Liver (tissue), 9 donors: ENCODE data around the gene EML1. TPM values are rescaled to one million over a fixed set of nuclear protein-coding genes. Genes with fewer than 3 reads are reported as not detected.

Experiments used
- DNase-seq: peaks from one replicate; pipeline ENCODE4 v3.0.0-alpha.2; 2017; ENCODE audit warnings: low spot score
- H3K27ac ChIP-seq, 2 donors: one replicate each; pipeline ENCODE4 v1.7.0; 2013; ENCODE audit warnings: inconsistent platforms in 2 of 2, low read length in 2 of 2, control low read depth in 1 of 2, low read depth in 1 of 2, mild to moderate bottlenecking in 1 of 2
- H3K27me3 ChIP-seq, 4 donors: one replicate each; pipeline versions ENCODE4 v1.6.1 to v1.7.0; 2013; ENCODE audit warnings: low read length in 3 of 4, inconsistent platforms in 1 of 4, mild to moderate bottlenecking in 1 of 4, moderate library complexity in 1 of 4; ENCODE audit not compliant: control insufficient read depth in 4 of 4, insufficient read depth in 4 of 4
- H3K36me3 ChIP-seq, 4 donors: one replicate each; pipeline versions ENCODE4 v1.6.1 to v1.7.0; 2013; ENCODE audit warnings: low read length in 3 of 4, mild to moderate bottlenecking in 3 of 4, low read depth in 1 of 4, moderate library complexity in 1 of 4; ENCODE audit not compliant: control insufficient read depth in 4 of 4, insufficient read depth in 3 of 4
- H3K4me1 ChIP-seq, 4 donors: one replicate each; pipeline versions ENCODE4 v1.6.1 to v1.7.0; 2013; ENCODE audit warnings: low read length in 3 of 4, mild to moderate bottlenecking in 3 of 4, moderate library complexity in 1 of 4; ENCODE audit not compliant: control insufficient read depth in 4 of 4, insufficient read depth in 4 of 4
- H3K4me3 ChIP-seq, 3 donors: one replicate each; pipeline versions ENCODE4 v1.6.1 to v1.7.0; 2013; ENCODE audit warnings: low read length in 3 of 3, control low read depth in 1 of 3, low read depth in 1 of 3, mild to moderate bottlenecking in 1 of 3
- H3K9ac ChIP-seq, 2 donors: one replicate each; pipeline ENCODE4 v1.7.0; 2013; ENCODE audit warnings: low read length in 2 of 2, mild to moderate bottlenecking in 2 of 2, moderate library complexity in 2 of 2, control low read depth in 1 of 2, low read depth in 1 of 2
- H3K9me3 ChIP-seq, 4 donors: one replicate each; pipeline versions ENCODE4 v1.6.1 to v1.7.0; 2013; ENCODE audit warnings: low read length in 3 of 4; ENCODE audit not compliant: control insufficient read depth in 4 of 4
- ATF3 ChIP-seq: IDR thresholded peaks from 2 replicates; pipeline ENCODE4 v1.6.1; 2016; ENCODE audit warnings: antibody characterized with exemption
- FOXA1 ChIP-seq: IDR thresholded peaks from 2 replicates; pipeline ENCODE4 v1.6.1; 2016; ENCODE audit warnings: antibody characterized with exemption
- HNF4G ChIP-seq: IDR thresholded peaks from 2 replicates; pipeline ENCODE4 v1.6.1; 2016; ENCODE audit warnings: antibody characterized with exemption
- NR2F2 ChIP-seq: IDR thresholded peaks from 2 replicates; pipeline ENCODE4 v1.6.1; 2016; ENCODE audit warnings: antibody characterized with exemption
- RXRA ChIP-seq, 2 donors: IDR thresholded peaks; 2 replicates each; pipeline ENCODE4 v1.6.1; 2017 to 2018; ENCODE audit warnings: antibody characterized with exemption in 2 of 2, mild to moderate bottlenecking in 1 of 2
- SP1 ChIP-seq: IDR thresholded peaks from 2 replicates; pipeline ENCODE4 v1.6.1; 2018; ENCODE audit warnings: antibody characterized with exemption, mild to moderate bottlenecking
- YY1 ChIP-seq: IDR thresholded peaks from 2 replicates; pipeline ENCODE4 v1.6.1; 2016; ENCODE audit warnings: antibody characterized with exemption, mild to moderate bottlenecking
- WGBS: extraction: QIAGEN DNeasy Blood & Tissue Kit; methylation state at CpG from one replicate; pipeline ENCODE4 v1.1.7; 2013; 5-methylcytosine and 5-hydroxymethylcytosine counted together
- polyA plus RNA-seq, 2 donors: library from polyadenylated mRNA; stranded (reverse) in 1 of 2; unstranded in 1 of 2; fragments of 200-250 nt in 1 of 2; fragments of >200 nt in 1 of 2; fragmentation: Nextera tagmentation in 1 of 2; extraction: Ambion mirVana in 1 of 2; gene quantifications; one replicate each; pipeline versions ENCODE4 v1.2.1 to v1.2.3, GENCODE V29; 2013 to 2015
- total RNA-seq, 2 donors: library from RNA; depleted of rRNA; stranded (reverse); fragments of >200 nt; gene quantifications; one replicate each; pipeline ENCODE4 v1.2.3, GENCODE V29; 2014
- TF ChIP-seq, protein P1 (sequence below): IDR thresholded peaks from 2 replicates; pipeline ENCODE4 v1.6.1; 2016; ENCODE audit warnings: antibody characterized with exemption, mild to moderate bottlenecking
- TF ChIP-seq, protein P2 (sequence below): fragments of 150-350 bp; IDR thresholded peaks from 2 replicates; pipeline ENCODE4 v1.5.1; 2017; ENCODE audit warnings: improper control_type of control experiment, low read depth, low read length; ENCODE audit not compliant: missing input control
- donor health status: healthy.
- donor health status: healthy.
- donor health status: healthy.
- donor health status: healthy.
- donor health status: healthy.

EML1 gene
- total and polyA plus RNA-seq, 4 donors: 2.7 to 14.6 (median 4.6) TPM

DNA sequence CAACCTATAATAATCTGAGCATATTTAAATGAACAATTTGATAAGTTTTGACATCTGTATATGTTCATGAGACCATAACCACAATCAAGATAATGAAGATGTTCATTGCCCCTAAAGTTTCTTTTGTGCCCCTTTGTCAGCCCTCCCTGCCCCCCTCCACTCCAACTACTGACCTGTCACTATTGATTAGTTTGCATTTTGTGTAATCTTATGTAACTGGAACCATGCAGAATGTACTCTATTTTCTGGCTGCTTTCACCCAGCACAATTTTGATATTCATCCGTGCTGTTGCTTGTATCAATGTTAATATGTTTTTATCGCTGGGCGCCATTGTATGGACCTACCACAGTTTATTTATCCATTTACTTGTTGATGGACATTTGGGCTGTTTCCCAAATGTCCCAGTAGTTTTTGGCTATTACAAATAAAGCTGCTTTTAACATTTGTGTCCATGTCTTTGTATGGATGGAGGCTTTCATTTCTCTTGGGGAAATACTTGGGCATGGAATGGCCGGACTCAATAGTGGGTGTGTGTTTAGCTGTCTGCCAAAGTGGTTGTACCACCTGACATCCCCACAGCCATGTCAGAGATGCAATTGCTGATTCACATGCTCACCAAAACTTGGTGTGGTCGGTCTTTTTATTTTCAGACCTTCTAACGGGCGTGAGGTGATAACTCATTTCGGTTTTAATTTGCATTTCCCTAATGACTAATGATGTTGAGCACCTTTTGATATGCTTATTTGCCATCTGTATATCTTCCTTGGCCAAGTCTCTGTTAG is 38.9 kb downstream of the EML1 start:
- TF ChIP-seq FOXA1: no peak
- no peak for TF ChIP-seq YY1
- TF ChIP-seq HNF4G: no peak
- TF ChIP-seq RXRA (IDR thresholded peaks at IDR 0.05): no peak
- no peak for TF ChIP-seq ATF3
- no peak for DNase-seq
- Histone ChIP-seq H3K4me3 (no peak overlapping the region), H3K27me3 (no peaks in the 10 kb centered on the region), H3K36me3 (no peaks in the 10 kb centered on the region), H3K9me3 (no peaks in the 10 kb centered on the region), H3K27ac (no peak overlapping the region), H3K9ac (no peak overlapping the region), H3K4me1 (peaks cover 0 to 8% (median 4%) of the 10 kb centered on the region in 4 donors)
- 82% methylated on average over 8 of the region's 8 CpGs for WGBS

DNA sequence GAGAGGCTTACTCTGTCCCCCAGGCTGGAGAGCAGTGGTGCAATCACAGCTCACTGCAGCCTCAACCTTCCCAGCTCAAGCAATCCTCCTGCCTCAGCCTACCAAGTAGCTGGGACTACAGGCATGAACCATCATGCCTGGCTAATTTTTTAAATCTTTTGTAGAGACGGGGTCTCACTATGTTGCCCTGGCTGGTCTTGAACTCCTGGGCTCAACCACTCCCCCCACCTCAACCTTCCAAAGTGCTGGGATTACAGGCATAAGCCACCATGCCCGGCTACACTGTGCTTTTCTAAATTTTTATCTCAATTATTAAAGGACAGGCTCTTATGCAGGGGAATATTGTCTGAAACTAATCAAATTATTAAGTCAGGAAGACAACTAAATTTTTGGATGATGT is 44.6 kb downstream of the EML1 start:
- Histone ChIP-seq H3K9ac (no peak overlapping the region), H3K27ac (no peak overlapping the region), H3K36me3 (no peaks in the 10 kb centered on the region), H3K4me3 (no peak overlapping the region), H3K4me1 (no peaks in the 10 kb centered on the region), H3K9me3 (no peaks in the 10 kb centered on the region), H3K27me3 (no peaks in the 10 kb centered on the region)
- TF ChIP-seq NR2F2 (no peak), SP1 (no peak), FOXA1 (no peak)
- TF ChIP-seq, protein P1, sequence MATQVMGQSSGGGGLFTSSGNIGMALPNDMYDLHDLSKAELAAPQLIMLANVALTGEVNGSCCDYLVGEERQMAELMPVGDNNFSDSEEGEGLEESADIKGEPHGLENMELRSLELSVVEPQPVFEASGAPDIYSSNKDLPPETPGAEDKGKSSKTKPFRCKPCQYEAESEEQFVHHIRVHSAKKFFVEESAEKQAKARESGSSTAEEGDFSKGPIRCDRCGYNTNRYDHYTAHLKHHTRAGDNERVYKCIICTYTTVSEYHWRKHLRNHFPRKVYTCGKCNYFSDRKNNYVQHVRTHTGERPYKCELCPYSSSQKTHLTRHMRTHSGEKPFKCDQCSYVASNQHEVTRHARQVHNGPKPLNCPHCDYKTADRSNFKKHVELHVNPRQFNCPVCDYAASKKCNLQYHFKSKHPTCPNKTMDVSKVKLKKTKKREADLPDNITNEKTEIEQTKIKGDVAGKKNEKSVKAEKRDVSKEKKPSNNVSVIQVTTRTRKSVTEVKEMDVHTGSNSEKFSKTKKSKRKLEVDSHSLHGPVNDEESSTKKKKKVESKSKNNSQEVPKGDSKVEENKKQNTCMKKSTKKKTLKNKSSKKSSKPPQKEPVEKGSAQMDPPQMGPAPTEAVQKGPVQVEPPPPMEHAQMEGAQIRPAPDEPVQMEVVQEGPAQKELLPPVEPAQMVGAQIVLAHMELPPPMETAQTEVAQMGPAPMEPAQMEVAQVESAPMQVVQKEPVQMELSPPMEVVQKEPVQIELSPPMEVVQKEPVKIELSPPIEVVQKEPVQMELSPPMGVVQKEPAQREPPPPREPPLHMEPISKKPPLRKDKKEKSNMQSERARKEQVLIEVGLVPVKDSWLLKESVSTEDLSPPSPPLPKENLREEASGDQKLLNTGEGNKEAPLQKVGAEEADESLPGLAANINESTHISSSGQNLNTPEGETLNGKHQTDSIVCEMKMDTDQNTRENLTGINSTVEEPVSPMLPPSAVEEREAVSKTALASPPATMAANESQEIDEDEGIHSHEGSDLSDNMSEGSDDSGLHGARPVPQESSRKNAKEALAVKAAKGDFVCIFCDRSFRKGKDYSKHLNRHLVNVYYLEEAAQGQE: no peak
- WGBS: 93% methylated on average over 2 of the region's 2 CpGs
- DNase-seq: no peak

DNA sequence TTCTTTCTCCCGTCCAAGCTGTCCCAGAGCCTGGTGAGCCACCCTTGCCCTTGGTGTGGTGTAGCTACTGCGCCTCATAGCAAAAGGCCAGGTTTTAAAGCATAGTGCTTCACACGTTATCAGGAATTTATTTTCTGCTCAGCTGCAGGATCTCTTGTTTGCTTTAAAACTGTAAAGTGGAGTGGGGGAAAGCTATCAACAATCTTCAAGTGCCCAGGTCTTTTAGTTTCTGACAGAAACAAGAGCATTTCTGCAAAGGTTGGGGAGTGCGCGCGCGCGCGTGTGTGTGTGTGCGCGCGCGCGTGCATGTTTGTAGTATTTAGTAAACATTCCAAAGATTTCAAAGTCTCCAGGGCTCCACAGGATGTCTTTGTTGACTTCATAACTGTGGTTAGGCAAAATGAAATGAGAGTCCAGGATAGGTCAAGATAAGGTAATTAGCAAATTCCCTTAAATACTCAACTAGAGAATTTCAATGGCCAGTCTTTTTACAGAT is 45.5 kb downstream of the EML1 start:
- DNase-seq: no peak
- H3K4me3 ChIP-seq: no peak overlapping the region
- 39% methylated on average over 14 of the region's 14 CpGs for WGBS
- no peak overlapping the region for H3K9ac ChIP-seq
- H3K27ac ChIP-seq: no peak overlapping the region
- TF ChIP-seq, protein P2, sequence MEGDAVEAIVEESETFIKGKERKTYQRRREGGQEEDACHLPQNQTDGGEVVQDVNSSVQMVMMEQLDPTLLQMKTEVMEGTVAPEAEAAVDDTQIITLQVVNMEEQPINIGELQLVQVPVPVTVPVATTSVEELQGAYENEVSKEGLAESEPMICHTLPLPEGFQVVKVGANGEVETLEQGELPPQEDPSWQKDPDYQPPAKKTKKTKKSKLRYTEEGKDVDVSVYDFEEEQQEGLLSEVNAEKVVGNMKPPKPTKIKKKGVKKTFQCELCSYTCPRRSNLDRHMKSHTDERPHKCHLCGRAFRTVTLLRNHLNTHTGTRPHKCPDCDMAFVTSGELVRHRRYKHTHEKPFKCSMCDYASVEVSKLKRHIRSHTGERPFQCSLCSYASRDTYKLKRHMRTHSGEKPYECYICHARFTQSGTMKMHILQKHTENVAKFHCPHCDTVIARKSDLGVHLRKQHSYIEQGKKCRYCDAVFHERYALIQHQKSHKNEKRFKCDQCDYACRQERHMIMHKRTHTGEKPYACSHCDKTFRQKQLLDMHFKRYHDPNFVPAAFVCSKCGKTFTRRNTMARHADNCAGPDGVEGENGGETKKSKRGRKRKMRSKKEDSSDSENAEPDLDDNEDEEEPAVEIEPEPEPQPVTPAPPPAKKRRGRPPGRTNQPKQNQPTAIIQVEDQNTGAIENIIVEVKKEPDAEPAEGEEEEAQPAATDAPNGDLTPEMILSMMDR: no peak
- no peak for TF ChIP-seq NR2F2
- H3K9me3 ChIP-seq: no peaks in the 10 kb centered on the region
- H3K36me3 ChIP-seq: no peaks in the 10 kb centered on the region
- H3K4me1 ChIP-seq: no peaks in the 10 kb centered on the region
- no peaks in the 10 kb centered on the region for H3K27me3 ChIP-seq
